ENCODE data around the gene PRR15L. TPM values are rescaled to one million over a fixed set of nuclear protein-coding genes. Genes with fewer than 3 reads are reported as not detected.
A peak's percentile ranks its signal among the peaks of the same experiment; 100 is the strongest.

Gene PRR15L
- total and polyA plus RNA-seq, 2 experiments from 2014 or later, result 56.5 to 66.4 TPM

DNA sequence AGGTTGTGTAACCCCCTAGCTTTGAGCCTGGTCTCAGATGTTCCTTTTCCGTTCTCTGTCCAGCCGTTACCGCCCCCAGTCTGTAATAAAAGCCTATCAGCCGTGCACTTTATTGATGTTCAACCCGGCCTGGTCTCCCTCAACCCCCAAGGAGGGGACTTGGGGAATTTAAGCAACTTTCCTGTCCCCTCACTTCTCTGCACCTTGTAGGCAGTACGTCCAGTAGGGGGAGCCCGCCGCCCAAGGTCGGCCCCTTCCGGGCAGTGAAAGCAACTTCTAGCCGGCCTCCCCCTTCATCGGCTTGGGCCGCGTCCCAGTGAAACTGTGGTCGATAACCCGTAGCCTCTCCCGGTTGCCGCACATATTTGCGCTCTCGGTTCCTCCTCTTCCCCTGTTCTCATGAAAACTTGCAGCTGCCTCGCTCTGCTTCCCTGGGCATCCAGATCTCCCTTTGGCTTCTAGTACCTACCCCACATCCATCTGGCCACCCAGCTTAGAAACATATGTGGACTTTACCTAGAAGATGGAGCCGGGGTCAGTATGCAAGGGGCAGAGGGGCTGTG, 8.4 kb downstream of the PRR15L start:
- H3K9me2 ChIP-seq (replicated peaks; ENCODE audit: insufficient read depth), result no peaks in the 10 kb centered on the region

DNA sequence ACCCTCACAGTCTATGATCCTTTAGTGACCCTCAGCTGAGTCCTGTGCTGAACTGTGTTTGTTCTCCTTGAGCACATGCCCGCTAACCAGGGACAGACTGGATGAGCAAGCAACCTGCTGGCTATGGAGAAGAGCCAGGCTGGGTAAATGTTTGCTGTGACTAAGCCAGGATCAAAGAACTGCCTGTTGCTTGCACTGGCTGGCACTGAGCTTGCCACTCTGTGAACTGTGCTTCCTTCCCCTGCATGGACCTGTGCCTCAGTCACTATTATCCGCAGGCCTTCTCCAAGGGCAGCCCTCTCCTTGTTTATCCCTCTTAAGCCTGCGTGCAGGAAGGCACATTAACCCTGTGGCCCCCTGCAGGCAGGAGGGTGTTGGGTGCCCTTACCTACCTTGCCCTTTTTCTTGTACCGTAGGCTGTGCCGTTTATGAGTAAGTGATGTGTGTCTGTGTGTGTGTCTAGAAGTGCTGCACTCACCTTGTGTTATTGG, 8.9 kb downstream of the PRR15L start:
- H3K9me3 ChIP-seq (ENCODE audit: low read depth), result no peaks in the 10 kb centered on the region
- H4K20me1 ChIP-seq (ENCODE audit: insufficient read depth, poor library complexity, severe bottlenecking), result no peaks in the 10 kb centered on the region
- H3K4me2 ChIP-seq, result peak overlapping the region; percentile 64
- H2AFZ ChIP-seq, result no peak overlapping the region
- peak overlapping the region; percentile 95 for H3K27ac ChIP-seq
- H3K36me3 ChIP-seq (replicated peaks; ENCODE audit: insufficient read depth, low read depth), result no peaks in the 10 kb centered on the region
- WGBS (ENCODE audit: low lambda C conversion rate, missing lambda C conversion rate), result 32% methylated on average over 5 of the region's 5 CpGs
- H3K27me3 ChIP-seq, result no peaks in the 10 kb centered on the region
- no peaks in the 10 kb centered on the region for H3K9me2 ChIP-seq (replicated peaks; ENCODE audit: insufficient read depth)
- no peak overlapping the region for H3K4me3 ChIP-seq
- peaks cover 27% of the 10 kb centered on the region for H3K4me1 ChIP-seq (ENCODE audit: insufficient read depth)
- TF ChIP-seq, protein P1, sequence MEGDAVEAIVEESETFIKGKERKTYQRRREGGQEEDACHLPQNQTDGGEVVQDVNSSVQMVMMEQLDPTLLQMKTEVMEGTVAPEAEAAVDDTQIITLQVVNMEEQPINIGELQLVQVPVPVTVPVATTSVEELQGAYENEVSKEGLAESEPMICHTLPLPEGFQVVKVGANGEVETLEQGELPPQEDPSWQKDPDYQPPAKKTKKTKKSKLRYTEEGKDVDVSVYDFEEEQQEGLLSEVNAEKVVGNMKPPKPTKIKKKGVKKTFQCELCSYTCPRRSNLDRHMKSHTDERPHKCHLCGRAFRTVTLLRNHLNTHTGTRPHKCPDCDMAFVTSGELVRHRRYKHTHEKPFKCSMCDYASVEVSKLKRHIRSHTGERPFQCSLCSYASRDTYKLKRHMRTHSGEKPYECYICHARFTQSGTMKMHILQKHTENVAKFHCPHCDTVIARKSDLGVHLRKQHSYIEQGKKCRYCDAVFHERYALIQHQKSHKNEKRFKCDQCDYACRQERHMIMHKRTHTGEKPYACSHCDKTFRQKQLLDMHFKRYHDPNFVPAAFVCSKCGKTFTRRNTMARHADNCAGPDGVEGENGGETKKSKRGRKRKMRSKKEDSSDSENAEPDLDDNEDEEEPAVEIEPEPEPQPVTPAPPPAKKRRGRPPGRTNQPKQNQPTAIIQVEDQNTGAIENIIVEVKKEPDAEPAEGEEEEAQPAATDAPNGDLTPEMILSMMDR (IDR thresholded peaks at IDR 0.05; ENCODE audit: poor library complexity), result no peak
- TF ChIP-seq EZH2 (IDR thresholded peaks at IDR 0.05; ENCODE audit: borderline replicate concordance) (no peak), EZH2phosphoT487 (IDR thresholded peaks at IDR 0.05; ENCODE audit: low read depth, severe bottlenecking, unreplicated experiment) (no peak)
- H3K79me2 ChIP-seq, result peaks cover 19% of the 10 kb centered on the region
- peak; percentile 52 for DNase-seq (ENCODE audit: low spot score)

More for the DNA sequence above, 8.4 kb downstream of the PRR15L start:
- peak; percentile 94 for DNase-seq (ENCODE audit: low spot score)
- Histone ChIP-seq H3K4me2 (peak overlapping the region; percentile 64), H3K9me3 (ENCODE audit: low read depth) (no peaks in the 10 kb centered on the region), H3K27me3 (no peaks in the 10 kb centered on the region), H3K79me2 (peaks cover 25% of the 10 kb centered on the region), H3K4me1 (ENCODE audit: insufficient read depth) (peaks cover 27% of the 10 kb centered on the region), H3K4me3 (no peak overlapping the region), H3K27ac (peak overlapping the region; percentile 95), H4K20me1 (ENCODE audit: insufficient read depth, poor library complexity, severe bottlenecking) (peaks cover 5% of the 10 kb centered on the region), H2AFZ (peak overlapping the region; percentile 30), H3K36me3 (replicated peaks; ENCODE audit: insufficient read depth, low read depth) (no peaks in the 10 kb centered on the region)
- no peak for TF ChIP-seq EZH2 (IDR thresholded peaks at IDR 0.05; ENCODE audit: borderline replicate concordance)
- TF ChIP-seq, protein P1 (IDR thresholded peaks at IDR 0.05; ENCODE audit: poor library complexity), result peak; percentile 94
- WGBS (ENCODE audit: low lambda C conversion rate, missing lambda C conversion rate), result 6% methylated on average over 22 of the region's 22 CpGs

DNA sequence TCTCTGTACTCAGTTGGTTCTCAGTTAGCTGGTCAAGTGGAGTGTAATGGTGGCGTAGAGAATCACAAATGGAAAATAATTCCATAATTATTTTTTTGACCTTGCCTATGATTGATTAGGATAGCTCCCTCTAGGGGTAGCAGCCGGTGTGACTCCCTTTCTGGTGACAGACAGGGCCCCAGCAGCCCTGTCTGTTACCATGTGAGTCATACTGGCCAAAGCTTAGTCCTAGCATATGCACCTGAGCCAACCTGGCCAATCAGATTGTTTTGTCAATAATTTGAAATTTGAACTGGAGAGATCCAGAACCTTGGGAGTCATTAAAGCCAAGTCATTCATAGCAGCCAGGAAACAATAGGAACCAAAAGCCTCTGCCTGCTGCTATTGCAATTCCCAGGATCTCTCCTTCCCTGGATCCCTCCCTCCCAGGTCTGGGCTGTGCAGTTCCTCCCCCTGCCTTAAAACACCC, 10.7 kb downstream of the PRR15L start:
- H3K9me2 ChIP-seq (replicated peaks; ENCODE audit: insufficient read depth), result no peaks in the 10 kb centered on the region
- no peak overlapping the region for H2AFZ ChIP-seq
- TF ChIP-seq, protein P1 (IDR thresholded peaks at IDR 0.05; ENCODE audit: poor library complexity), result peak; percentile 76
- TF ChIP-seq EZH2phosphoT487 (IDR thresholded peaks at IDR 0.05; ENCODE audit: low read depth, severe bottlenecking, unreplicated experiment), result no peak
- no peak for TF ChIP-seq EZH2 (IDR thresholded peaks at IDR 0.05; ENCODE audit: borderline replicate concordance)
- 42% methylated on average over 2 of the region's 2 CpGs for WGBS (ENCODE audit: low lambda C conversion rate, missing lambda C conversion rate)
- H3K9me3 ChIP-seq (ENCODE audit: low read depth), result no peaks in the 10 kb centered on the region
- H3K4me1 ChIP-seq (ENCODE audit: insufficient read depth), result peaks cover 22% of the 10 kb centered on the region
- H3K27ac ChIP-seq, result peak overlapping the region; percentile 34
- no peak overlapping the region for H3K4me3 ChIP-seq
- H3K79me2 ChIP-seq, result peaks cover 7% of the 10 kb centered on the region
- DNase-seq (ENCODE audit: low spot score), result peak; percentile 92
- H3K27me3 ChIP-seq, result no peaks in the 10 kb centered on the region
- H3K4me2 ChIP-seq, result no peak overlapping the region
- no peaks in the 10 kb centered on the region for H4K20me1 ChIP-seq (ENCODE audit: insufficient read depth, poor library complexity, severe bottlenecking)
- H3K36me3 ChIP-seq (replicated peaks; ENCODE audit: insufficient read depth, low read depth), result no peaks in the 10 kb centered on the region
